Measurements from ENCODE around the gene PRR33.
A peak's percentile ranks its signal among the peaks of the same experiment; 100 is the strongest.
"Not testable (repeated sequence)": the region's sequence is repeated elsewhere in the genome, so short reads cannot be mapped to it uniquely, and the experiment has no call there.

PRR33 gene

DNA sequence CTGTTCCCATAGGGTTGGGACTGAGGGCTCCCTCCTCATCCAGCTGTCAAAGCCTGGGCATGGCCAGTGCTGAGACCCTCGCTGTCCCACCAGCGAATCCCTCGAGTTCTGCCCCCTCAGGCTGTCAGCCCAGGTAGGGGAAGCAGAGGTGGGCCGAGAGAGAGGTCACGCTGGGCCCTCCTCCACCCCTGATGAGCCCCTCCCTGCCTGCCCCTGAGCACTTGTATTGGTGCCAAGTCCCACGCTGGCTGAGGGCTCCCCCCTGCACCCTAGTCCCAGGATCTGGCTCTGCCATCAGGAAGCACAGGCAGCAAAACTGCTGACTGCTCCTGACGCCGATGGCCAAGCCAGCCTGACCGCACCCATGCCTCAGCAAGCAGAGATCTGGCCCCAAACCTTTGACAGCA is 3.3 kb downstream of the PRR33 start:
- no peak for DNase-seq

DNA sequence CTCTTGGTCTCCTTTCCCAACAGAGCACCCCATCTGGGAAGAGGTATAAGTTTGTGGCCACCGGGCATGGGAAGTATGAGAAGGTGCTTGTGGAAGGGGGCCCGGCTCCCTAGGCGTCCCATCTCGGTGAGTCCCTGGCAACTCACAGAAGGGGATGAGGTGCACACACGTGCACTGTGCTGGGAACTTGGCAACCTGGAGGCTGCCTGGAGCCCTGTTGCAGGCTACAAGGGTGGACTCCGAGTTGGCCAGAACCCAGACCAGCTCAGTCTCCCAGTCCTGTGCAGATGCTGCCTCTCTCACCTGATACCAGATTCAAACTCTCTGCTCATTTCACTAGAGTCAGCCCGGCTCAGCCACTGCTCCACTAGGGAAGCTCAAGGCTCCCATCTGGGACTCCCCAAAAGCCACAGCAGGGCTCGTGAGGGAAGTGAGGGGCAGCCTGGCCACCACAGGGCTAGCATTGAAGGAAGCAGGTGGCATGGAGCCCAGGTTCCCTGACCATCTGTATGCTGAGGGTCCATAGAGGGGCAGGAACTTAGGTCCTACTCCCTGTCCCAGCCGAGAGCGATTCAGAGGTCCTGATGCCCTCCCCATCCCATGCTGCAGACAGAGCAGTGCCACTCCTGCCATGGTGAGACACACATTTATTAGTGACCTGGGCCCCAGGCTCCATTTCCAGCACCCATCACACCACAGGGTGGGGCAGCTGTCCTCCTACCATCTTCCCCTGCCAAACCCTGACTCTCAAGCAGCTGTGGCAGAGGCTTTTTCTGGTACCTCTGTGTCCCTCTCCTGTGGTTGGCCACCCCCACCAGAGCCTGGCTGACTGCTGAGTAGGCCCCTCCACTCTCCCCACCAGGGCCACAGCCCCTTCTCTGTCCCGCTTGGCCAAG is 4.0 kb downstream of the PRR33 start:
- no peak for DNase-seq

DNA sequence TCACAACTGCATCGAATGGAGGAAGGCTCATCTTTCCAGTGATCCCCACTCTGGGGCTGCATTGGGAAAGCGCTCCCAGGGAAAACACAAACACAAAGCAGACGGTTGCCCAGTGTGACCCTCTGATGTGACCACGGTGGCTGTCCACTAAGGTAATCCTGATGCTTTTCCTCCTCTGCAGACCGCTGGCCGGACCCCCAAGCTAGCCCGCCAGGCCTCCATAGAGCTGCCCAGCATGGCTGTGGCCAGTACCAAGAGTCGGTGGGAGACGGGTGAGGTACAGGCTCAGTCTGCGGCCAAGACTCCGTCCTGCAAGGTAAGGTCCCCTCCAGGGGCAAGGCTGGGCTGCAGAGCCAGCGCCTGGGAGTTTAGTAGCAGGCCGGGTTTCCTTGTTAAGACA is 5.1 kb downstream of the PRR33 start:
- not testable (repeated sequence) for DNase-seq

- DNase-seq = no peak
Observed at GRCh38 chr11:1884303-1884700, 7.4 kb downstream of the PRR33 start.

GRCh38 chr11:1883346-1884302 is 8.1 kb downstream of the PRR33 start:
- no peak for DNase-seq

DNA sequence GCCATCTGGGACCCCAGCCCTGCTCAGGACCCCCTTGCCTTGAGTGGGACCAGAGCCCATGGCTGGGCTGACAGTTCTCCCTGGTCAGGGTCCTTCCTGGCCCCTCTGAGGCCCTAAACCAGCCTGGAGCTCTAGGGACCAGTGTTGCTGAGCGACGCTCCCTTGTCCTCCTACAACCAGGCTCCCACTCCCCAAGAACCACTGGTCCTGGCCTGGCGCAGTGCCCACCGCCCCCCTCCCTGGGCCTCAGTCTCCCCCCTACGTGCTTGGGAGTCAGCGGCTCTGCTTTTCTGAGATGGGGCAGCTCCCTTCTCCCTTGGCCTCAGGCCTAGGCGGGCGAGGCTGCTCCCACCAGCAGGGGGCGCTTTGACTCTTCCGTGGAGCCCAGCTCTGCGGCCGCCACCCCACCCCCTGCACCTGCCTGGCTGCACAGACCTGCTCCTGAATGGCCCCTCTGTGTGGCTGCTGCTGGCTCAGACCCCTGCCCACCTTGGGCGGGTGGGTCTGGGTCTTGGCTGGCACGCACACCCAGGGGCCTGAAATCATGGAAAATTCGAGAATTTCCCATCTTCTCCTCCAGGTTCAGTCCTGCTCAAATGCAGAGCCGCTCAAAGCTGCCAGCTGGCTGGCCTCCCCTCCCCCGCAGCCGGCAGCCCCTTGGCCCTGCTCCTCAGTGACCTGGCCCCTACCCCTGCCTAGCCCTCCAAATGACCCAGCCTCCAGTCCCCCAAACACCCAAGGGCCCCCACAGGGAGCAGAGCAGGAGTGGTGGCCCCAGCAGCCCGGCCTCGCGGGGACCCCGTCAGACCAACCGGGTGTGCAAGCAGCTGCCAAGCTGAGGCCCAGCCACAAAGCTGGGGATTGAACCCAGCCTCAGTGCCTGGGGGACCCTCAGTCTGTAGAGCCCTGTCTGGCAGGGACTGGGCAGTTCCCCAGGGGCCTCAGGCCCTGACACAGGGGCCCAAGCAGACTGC is 9.1 kb downstream of the PRR33 start:
- no peak for DNase-seq

GRCh38 chr11:1881442-1882264 is 10.0 kb downstream of the PRR33 start:
- no peak for DNase-seq

DNA sequence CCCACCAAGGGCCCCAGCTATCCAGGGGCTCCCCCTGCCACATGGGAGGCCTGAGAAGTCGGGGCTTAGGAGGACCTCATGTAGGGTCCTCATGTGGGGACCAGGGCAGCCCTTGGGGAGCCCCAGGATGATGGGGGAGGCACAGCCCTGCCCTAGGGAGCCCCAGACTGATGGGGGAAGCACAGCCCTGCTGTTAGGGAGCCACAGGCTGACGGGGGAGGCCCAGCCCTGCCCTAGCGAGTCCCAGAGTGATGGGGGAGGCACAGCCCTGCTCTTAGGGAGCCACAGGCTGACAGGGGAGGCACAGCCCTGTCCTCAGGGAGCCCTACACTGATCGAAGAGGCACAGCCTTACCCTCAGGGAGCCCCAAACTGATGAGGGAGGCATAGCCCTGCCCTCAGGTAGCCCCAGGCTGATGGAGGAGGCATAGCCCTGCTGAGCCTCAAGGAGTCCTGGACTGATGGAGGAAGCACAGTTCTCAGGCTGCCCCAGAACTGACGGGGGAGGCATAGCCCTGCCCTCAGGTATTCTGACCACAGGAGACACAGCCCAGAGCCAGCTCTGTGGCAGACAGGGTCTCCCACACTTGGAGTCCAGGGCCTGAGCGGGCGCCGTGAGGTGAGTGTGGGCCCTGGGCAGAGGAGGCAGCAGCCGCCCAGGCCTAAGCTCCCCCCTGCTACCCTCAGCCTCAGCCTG is 10.8 kb downstream of the PRR33 start:
- no peak for DNase-seq

DNA sequence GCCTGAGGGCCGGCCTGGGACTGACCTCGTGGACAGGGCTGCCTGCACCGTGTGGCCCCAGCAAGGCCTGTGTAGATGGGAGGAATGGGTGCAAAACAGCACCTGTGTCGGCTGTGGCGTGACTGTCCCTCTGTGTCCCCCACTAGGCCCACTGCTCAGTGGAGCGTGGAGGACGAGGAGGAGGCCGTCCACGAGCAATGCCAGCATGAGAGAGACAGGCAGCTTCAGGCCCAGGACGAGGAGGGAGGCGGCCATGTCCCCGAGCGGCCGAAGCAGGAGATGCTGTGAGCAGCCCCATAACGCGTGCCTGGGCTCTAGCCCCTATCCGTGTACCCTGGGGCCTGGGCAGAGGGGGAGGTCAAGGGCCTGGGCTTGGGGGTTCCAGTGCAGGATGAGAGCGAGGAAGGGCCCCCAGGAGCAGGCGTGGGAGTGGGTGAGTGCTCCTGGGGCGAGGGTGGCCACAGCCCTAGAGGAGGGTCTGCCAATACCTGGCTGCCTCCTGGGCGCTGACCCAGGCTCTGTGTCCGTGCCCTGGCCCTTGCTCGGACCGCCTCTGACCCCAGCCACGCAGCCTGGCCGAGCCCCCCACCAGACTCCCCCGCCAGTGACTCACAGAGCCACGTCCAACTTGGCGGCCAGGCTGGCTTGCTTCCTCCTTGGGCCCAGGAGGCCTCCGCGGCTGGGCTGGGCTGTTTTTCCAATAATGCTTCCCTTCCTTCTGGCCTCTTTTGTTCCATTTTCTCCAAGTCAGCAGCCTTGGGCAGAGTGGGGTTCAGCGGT is 11.6 kb downstream of the PRR33 start:
- no peak for DNase-seq

DNA sequence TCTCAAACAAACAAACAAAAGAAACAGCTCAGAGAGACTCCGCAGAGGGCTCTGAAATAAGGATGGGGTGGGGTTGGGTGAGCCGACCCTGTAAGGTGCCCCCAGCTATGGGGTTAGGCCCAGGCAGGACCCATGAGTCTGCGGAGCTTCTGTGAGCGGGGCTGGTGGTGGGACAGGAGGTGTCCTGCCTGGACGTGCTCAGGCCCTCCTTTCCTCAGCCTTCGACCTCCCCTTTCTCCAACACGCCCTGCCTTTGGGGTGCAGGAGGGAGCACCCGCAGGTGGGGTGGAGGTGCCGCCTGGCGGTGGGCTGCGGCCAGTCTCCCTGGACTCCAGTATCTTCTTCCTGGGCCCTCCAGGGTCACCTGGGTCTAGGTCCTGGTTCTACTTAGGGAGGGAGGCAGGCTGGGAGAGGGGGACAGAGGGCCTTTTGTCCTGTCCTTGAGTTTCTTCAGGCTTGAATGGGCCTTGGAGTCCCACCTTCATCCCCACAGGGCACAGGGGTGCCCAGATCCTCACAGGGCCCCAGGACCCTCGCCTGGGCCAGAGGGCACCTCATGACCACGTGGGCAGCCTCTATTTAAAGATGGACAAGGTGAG is 12.3 kb downstream of the PRR33 start:
- DNase-seq = no peak

GRCh38 chr11:1878137-1879031 is 13.3 kb downstream of the PRR33 start:
- DNase-seq = no peak

DNA sequence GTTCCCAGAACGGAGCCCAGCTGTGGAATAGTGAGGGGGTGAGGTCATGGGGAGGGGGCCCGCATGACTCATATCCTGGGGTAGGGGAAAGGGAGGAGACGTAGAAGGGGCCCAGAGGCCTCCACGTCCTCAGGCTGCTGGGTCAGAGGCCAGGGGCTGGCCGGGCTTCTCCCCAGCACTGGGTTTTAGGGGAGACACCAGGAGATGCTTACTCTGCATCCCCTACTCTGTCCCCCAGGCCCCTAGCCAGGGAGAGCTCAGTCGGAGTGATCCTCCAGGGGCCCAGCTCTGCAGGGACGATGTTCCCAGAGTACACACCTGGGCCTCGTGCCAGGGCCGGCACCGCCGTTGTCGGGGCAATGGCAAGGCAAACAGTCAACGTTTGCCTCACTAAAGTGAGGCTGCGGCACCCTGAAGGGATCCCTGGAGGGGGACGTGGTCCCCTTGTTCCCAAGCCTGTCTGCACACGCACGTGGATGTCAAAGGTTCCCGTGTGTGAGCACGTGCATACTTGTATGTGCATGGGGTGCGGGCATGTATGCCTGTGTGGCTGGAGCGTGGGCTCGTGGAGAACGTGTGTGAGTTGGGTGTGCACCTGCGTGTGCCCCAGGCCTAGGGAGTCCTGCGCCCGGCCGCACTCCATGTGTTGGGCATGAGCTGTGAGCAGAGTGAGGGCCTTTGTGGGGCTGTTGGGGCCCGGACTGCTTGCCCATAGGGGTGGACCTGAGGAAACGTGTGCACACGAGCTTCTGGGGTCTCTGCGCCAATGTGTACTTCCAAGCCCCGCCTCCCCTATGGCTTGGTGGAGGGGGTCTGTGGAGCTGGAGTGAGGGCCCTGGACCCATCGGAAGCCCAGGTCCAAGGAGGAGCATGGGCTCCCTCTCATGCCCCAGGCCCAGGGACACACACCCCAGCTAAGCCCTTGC is 14.2 kb downstream of the PRR33 start:
- peak; percentile 35 for DNase-seq

- DNase-seq = peak; percentile 10
Observed at GRCh38 chr11:1876361-1877063, 15.2 kb downstream of the PRR33 start.

GRCh38 chr11:1875851-1876301 is 15.8 kb downstream of the PRR33 start:
- not testable (repeated sequence) for DNase-seq

- DNase-seq = no peak
Observed at GRCh38 chr11:1875093-1875850, 16.4 kb downstream of the PRR33 start.
